ENCODE data around the gene MME. TPM values are rescaled to one million over a fixed set of nuclear protein-coding genes. Genes with fewer than 3 reads are reported as not detected.

Gene MME
- polyA plus RNA-seq, 3 donors: 0.27 to 1.0 (median 0.73) TPM

- no peak overlapping the region for H3K4me3 ChIP-seq (replicated peaks in 1 of 3; ENCODE audit: low read depth in 2 of 3, low read length in 3 of 3)
- no peaks in the 10 kb centered on the region for H3K27me3 ChIP-seq (ENCODE audit: control insufficient read depth in 2 of 2, insufficient read depth in 2 of 2, low read length in 2 of 2)
- no peaks in the 10 kb centered on the region for H3K79me2 ChIP-seq (ENCODE audit: insufficient read depth, low read length)
- H3K36me3 ChIP-seq (replicated peaks in 1 of 2; ENCODE audit: control insufficient read depth in 1 of 2, insufficient read depth in 2 of 2, low read length in 2 of 2): no peaks in the 10 kb centered on the region
- DNase-seq: no peak
- intact Hi-C loops (cut with micrococcal nuclease): no loop called here
- H4K20me1 ChIP-seq (ENCODE audit: insufficient read depth, low read length): no peaks in the 10 kb centered on the region
- H3K4me2 ChIP-seq (replicated peaks; ENCODE audit: extremely low read depth, low read length, poor library complexity, severe bottlenecking): no peak overlapping the region
- H2AFZ ChIP-seq (ENCODE audit: insufficient read depth, low read depth, low read length, poor library complexity, severe bottlenecking): peak overlapping the region; percentile 6
- H3K4me1 ChIP-seq (ENCODE audit: control insufficient read depth in 1 of 2, insufficient read depth in 2 of 2, low read length in 2 of 2): no peaks in the 10 kb centered on the region
- no peak overlapping the region for H3K4me3 Mint-ChIP-seq
- no peaks in the 10 kb centered on the region for H3K4me1 Mint-ChIP-seq
- no peak for TF ChIP-seq CTCF (IDR thresholded peaks at IDR 0.05)
- peaks cover under 1 to 5% (median 3%) of the 10 kb centered on the region in 7 donors for H3K9me3 Mint-ChIP-seq
- no peaks in the 10 kb centered on the region for H3K36me3 Mint-ChIP-seq
- no peaks in the 10 kb centered on the region for H3K9me3 ChIP-seq (replicated peaks in 1 of 2; ENCODE audit: control insufficient read depth in 1 of 2, insufficient read depth in 1 of 2, low read length in 2 of 2)
- H3K27ac Mint-ChIP-seq: no peak overlapping the region
- no peak overlapping the region for H3K27ac ChIP-seq (ENCODE audit: low read depth in 1 of 2, low read length in 2 of 2)
- no peak overlapping the region for H3K9ac ChIP-seq (ENCODE audit: insufficient read depth, low read length, poor library complexity, severe bottlenecking)
- H3K27me3 Mint-ChIP-seq (ENCODE audit: low read depth in 3 of 3): peaks cover 0 to 2% (median 1%) of the 10 kb centered on the region in 3 donors
- WGBS (ENCODE audit: insufficient coverage): no CpG with 5 or more reads among the region's 2 CpGs
These were observed 23.6 kb downstream of the MME start for GRCh38 chr3:155103686-155104085.

- no peak overlapping the region for H3K4me3 Mint-ChIP-seq
- H3K9me3 Mint-ChIP-seq: peaks cover 0 to 3% (median 0%) of the 10 kb centered on the region in 7 donors
- Histone ChIP-seq H3K4me2 (replicated peaks; ENCODE audit: extremely low read depth, low read length, poor library complexity, severe bottlenecking) (no peak overlapping the region), H3K79me2 (ENCODE audit: insufficient read depth, low read length) (no peaks in the 10 kb centered on the region), H3K27me3 (ENCODE audit: control insufficient read depth in 2 of 2, insufficient read depth in 2 of 2, low read length in 2 of 2) (no peaks in the 10 kb centered on the region), H2AFZ (ENCODE audit: insufficient read depth, low read depth, low read length, poor library complexity, severe bottlenecking) (no peak overlapping the region), H3K36me3 (replicated peaks in 1 of 2; ENCODE audit: control insufficient read depth in 1 of 2, insufficient read depth in 2 of 2, low read length in 2 of 2) (no peaks in the 10 kb centered on the region), H3K4me3 (replicated peaks in 1 of 3; ENCODE audit: low read depth in 2 of 3, low read length in 3 of 3) (no peak overlapping the region), H3K4me1 (ENCODE audit: control insufficient read depth in 1 of 2, insufficient read depth in 2 of 2, low read length in 2 of 2) (no peaks in the 10 kb centered on the region), H3K9ac (ENCODE audit: insufficient read depth, low read length, poor library complexity, severe bottlenecking) (no peak overlapping the region), H3K9me3 (replicated peaks in 1 of 2; ENCODE audit: control insufficient read depth in 1 of 2, insufficient read depth in 1 of 2, low read length in 2 of 2) (no peaks in the 10 kb centered on the region), H3K27ac (ENCODE audit: low read depth in 1 of 2, low read length in 2 of 2) (no peak overlapping the region), H4K20me1 (ENCODE audit: insufficient read depth, low read length) (no peaks in the 10 kb centered on the region)
- H3K27me3 Mint-ChIP-seq (ENCODE audit: low read depth in 3 of 3): peaks cover 0 to 2% (median 1%) of the 10 kb centered on the region in 3 donors
- WGBS (ENCODE audit: insufficient coverage): no CpG with 5 or more reads among the region's 2 CpGs
- intact Hi-C loops (cut with micrococcal nuclease): no loop called here
- H3K27ac Mint-ChIP-seq: no peak overlapping the region
- DNase-seq: no peak
- H3K4me1 Mint-ChIP-seq: peaks cover 2% of the 10 kb centered on the region
- H3K36me3 Mint-ChIP-seq: no peaks in the 10 kb centered on the region
- TF ChIP-seq CTCF (IDR thresholded peaks at IDR 0.05): no peak
These were observed 26.0 kb downstream of the MME start for GRCh38 chr3:155106119-155106518.

Data from CD14-positive monocyte (primary cell).